ENCODE measurements around the gene SULT4A1. TPM values are rescaled to one million over a fixed set of nuclear protein-coding genes. Genes with fewer than 3 reads are reported as not detected.

SULT4A1 gene
- total and polyA plus RNA-seq, 2 experiments from 2014 or later: 4.7 to 5.2 TPM

DNA sequence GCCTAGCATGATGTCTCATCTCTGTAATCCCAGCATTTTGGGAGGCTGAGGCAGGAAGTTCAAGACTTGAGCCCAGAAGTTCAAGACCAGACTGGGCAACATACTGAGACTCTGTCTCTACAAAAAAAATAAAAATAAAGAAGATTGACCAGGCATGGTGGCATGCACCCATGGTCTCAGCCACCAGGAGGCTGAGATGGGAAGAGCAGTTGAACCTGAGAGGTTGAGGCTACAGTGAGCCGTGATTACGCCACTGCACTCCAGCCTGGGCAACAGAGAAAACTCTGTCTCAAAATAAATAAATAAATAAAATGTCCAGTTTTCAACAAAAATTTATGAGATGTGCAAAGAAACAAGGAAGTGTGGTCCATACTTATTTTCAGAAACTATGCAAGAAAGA is 78.5 kb downstream of the SULT4A1 start (continued):
- TF ChIP-seq ZNF462 (CRISPR knock-in tag; IDR thresholded peaks at IDR 0.05): no peak
- TF ChIP-seq STAT1 (IDR thresholded peaks at IDR 0.05; ENCODE audit: unreplicated experiment): no peak
- TF ChIP-seq ZNF114 (CRISPR knock-in tag; IDR thresholded peaks at IDR 0.05): no peak

DNA sequence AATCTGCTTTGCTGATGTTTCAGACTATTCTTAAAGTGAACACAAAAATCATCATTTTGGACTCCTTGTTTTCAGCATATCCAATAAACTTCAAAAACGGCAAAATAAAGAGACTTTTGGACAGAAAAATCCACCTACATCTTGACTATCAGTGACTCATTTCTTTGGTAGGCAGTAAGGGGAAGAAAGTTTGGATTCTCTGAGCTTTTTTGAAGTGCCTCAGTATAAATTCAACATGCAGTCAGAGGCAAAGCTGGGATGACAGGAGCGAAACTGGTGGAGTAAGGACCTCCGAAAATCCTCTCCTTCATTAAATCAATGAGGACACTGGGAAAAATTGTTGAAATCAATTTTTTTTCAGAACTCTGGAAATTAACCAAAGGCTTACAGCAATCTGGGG is 79.9 kb downstream of the SULT4A1 start:
- H3K27ac Mint-ChIP-seq: no peak overlapping the region
- no peaks in the 10 kb centered on the region for H3K9me2 ChIP-seq (ENCODE audit: insufficient read depth)
- H3K4me1 Mint-ChIP-seq: no peaks in the 10 kb centered on the region
- no peaks in the 10 kb centered on the region for H3K36me3 ChIP-seq (ENCODE audit: insufficient read depth)
- no peaks in the 10 kb centered on the region for H4K20me1 ChIP-seq (replicated peaks; ENCODE audit: insufficient read depth)
- no peak overlapping the region for H3K4me3 Mint-ChIP-seq
- ATAC-seq (no peak), DNase-seq (ENCODE audit: low spot score) (no peak)
- H2AFZ ChIP-seq: no peak overlapping the region
- H3K27ac ChIP-seq (ENCODE audit: low read depth): no peak overlapping the region
- no peak overlapping the region for H3K4me2 ChIP-seq
- no peaks in the 10 kb centered on the region for H3K27me3 Mint-ChIP-seq (ENCODE audit: insufficient read depth, low read depth, poor library complexity)
- H3K36me3 Mint-ChIP-seq (ENCODE audit: low read depth): no peaks in the 10 kb centered on the region
- H3K27me3 ChIP-seq (ENCODE audit: insufficient read depth): no peaks in the 10 kb centered on the region
- H3F3A ChIP-seq (replicated peaks; ENCODE audit: low read depth): no peaks in the 10 kb centered on the region
- no peak overlapping the region for H3K4me3 ChIP-seq
- H3K9me3 Mint-ChIP-seq: no peaks in the 10 kb centered on the region
- H3K4me1 ChIP-seq (ENCODE audit: insufficient read depth): no peaks in the 10 kb centered on the region
- no peaks in the 10 kb centered on the region for H3K79me2 ChIP-seq (replicated peaks; ENCODE audit: insufficient read depth)
- TF ChIP-seq CREB1 (CRISPR knock-in tag; IDR thresholded peaks at IDR 0.05; ENCODE audit: low read depth) (no peak), ZNF331 (CRISPR knock-in tag; IDR thresholded peaks at IDR 0.05; ENCODE audit: low read depth) (no peak), NANOG (IDR thresholded peaks at IDR 0.05; ENCODE audit: borderline replicate concordance) (no peak), EZH2phosphoT487 (IDR thresholded peaks at IDR 0.05; ENCODE audit: unreplicated experiment) (no peak), ZNF114 (CRISPR knock-in tag; IDR thresholded peaks at IDR 0.05) (no peak), EZH2 (IDR thresholded peaks at IDR 0.05; ENCODE audit: low read depth, unreplicated experiment) (no peak), JUNB (IDR thresholded peaks at IDR 0.05; ENCODE audit: unreplicated experiment) (no peak), CTCF (conservative IDR thresholded peaks at IDR 0.05; ENCODE audit: low read depth in 2 of 2) (no peak), STAT1 (IDR thresholded peaks at IDR 0.05; ENCODE audit: unreplicated experiment) (no peak)
- TF ChIP-seq, protein P1, sequence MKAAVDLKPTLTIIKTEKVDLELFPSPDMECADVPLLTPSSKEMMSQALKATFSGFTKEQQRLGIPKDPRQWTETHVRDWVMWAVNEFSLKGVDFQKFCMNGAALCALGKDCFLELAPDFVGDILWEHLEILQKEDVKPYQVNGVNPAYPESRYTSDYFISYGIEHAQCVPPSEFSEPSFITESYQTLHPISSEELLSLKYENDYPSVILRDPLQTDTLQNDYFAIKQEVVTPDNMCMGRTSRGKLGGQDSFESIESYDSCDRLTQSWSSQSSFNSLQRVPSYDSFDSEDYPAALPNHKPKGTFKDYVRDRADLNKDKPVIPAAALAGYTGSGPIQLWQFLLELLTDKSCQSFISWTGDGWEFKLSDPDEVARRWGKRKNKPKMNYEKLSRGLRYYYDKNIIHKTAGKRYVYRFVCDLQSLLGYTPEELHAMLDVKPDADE (IDR thresholded peaks at IDR 0.05): no peak
- TF ChIP-seq, protein P2, sequence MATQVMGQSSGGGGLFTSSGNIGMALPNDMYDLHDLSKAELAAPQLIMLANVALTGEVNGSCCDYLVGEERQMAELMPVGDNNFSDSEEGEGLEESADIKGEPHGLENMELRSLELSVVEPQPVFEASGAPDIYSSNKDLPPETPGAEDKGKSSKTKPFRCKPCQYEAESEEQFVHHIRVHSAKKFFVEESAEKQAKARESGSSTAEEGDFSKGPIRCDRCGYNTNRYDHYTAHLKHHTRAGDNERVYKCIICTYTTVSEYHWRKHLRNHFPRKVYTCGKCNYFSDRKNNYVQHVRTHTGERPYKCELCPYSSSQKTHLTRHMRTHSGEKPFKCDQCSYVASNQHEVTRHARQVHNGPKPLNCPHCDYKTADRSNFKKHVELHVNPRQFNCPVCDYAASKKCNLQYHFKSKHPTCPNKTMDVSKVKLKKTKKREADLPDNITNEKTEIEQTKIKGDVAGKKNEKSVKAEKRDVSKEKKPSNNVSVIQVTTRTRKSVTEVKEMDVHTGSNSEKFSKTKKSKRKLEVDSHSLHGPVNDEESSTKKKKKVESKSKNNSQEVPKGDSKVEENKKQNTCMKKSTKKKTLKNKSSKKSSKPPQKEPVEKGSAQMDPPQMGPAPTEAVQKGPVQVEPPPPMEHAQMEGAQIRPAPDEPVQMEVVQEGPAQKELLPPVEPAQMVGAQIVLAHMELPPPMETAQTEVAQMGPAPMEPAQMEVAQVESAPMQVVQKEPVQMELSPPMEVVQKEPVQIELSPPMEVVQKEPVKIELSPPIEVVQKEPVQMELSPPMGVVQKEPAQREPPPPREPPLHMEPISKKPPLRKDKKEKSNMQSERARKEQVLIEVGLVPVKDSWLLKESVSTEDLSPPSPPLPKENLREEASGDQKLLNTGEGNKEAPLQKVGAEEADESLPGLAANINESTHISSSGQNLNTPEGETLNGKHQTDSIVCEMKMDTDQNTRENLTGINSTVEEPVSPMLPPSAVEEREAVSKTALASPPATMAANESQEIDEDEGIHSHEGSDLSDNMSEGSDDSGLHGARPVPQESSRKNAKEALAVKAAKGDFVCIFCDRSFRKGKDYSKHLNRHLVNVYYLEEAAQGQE (IDR thresholded peaks at IDR 0.05; ENCODE audit: unreplicated experiment): no peak

All from GM23338 (cell line).